Fibroblast of villous mesenchyme (primary cell): ENCODE measurements around the gene PCDH9. TPM values are rescaled to one million over a fixed set of nuclear protein-coding genes. Genes with fewer than 3 reads are reported as not detected.

ENCODE experiments used
- DNase-seq: peaks from one replicate; pipeline ENCODE4 v3.0.0-alpha.2; 2010; ENCODE audit warnings: low read depth
- H3K4me3 ChIP-seq: 2 replicates; pipeline ENCODE4 v1.5.1; 2011; ENCODE audit warnings: low read depth, mild to moderate bottlenecking, low read length
- CTCF ChIP-seq: IDR thresholded peaks from 2 replicates; pipeline ENCODE4 v1.5.1; 2012; ENCODE audit warnings: low read depth, mild to moderate bottlenecking, low read length; ENCODE audit not compliant: insufficient read depth
- total RNA-seq: library from RNA; depleted of rRNA; stranded (reverse); fragments of >200 nt; gene quantifications from 2 replicates; pipeline ENCODE4 v1.2.3, GENCODE V29; 2012

Gene PCDH9
- total RNA-seq, 1 donor = 9.9 TPM

GRCh38 chr13:66926851-66927524 is 303.1 kb downstream of the PCDH9 start:
- TF ChIP-seq CTCF = no peak
- no peak overlapping the region for H3K4me3 ChIP-seq
- DNase-seq = no peak

DNA sequence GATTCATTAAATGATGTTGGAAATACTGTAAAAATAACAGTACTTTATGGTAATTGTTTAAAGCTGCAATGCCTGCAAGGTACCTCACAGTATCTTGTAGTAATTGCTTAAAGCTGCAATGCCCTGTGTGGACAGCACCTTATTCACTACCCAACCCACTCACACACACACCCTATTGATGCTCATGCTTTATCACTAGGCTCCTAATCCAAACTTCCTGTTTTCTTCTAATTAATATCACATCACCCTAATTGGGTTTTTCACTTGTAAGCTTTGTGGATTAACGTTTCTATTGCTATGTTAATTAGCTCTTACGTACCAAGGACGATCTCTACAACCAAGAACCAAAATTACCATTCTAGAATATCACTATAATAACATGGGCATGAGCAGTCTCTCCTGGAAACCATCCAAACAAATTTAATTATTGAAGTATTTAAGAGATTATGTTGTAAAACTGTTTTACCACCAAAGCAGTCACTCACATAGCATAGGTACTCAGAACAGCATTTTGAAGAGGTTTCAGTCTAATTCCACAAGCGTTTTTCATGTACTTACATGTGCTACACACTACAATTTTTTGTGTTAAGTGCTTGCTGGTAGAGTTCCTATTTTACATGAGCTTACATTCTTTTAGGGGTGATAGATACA is 303.8 kb downstream of the PCDH9 start:
- H3K4me3 ChIP-seq = no peak overlapping the region
- TF ChIP-seq CTCF = no peak
- DNase-seq = no peak

GRCh38 chr13:66922444-66922843 is 307.7 kb downstream of the PCDH9 start:
- TF ChIP-seq CTCF = no peak

GRCh38 chr13:66921437-66921836 is 308.7 kb downstream of the PCDH9 start:
- DNase-seq = no peak
- TF ChIP-seq CTCF = no peak
- no peak overlapping the region for H3K4me3 ChIP-seq

More at GRCh38 chr13:66922444-66922843, 307.7 kb downstream of the PCDH9 start:
- no peak for DNase-seq
- no peak overlapping the region for H3K4me3 ChIP-seq

- no peak overlapping the region for H3K4me3 ChIP-seq
- DNase-seq = no peak
- no peak for TF ChIP-seq CTCF
Observed at GRCh38 chr13:66915596-66916185, 314.4 kb downstream of the PCDH9 start.

GRCh38 chr13:66914155-66914554 is 316.0 kb downstream of the PCDH9 start:
- no peak overlapping the region for H3K4me3 ChIP-seq
- no peak for DNase-seq
- no peak for TF ChIP-seq CTCF
